ENCODE measurements around the gene EFCAB10.
A peak's percentile ranks its signal among the peaks of the same experiment; 100 is the strongest.

EFCAB10 gene

DNA sequence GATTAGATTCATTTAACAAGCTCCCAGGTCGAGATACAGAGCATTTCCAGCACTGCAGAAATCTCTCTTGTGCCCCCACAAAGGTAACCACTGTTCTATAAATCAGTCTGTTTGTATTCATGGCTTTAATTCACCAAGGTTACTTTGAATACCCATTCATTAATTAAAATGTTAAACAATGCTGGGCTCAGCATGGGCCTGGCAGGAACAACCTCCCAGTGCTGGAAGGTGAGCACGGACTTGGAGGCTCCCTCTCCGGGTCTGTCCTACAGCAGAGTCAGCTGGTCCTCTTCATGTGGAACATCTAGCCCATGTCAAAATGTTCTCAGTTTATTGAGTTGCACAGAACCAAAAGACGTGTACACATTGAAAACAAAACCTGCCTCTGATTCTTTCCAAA lies 15.6 kb upstream of the EFCAB10 start:
- no peak for DNase-seq (ENCODE audit: low read depth)

DNA sequence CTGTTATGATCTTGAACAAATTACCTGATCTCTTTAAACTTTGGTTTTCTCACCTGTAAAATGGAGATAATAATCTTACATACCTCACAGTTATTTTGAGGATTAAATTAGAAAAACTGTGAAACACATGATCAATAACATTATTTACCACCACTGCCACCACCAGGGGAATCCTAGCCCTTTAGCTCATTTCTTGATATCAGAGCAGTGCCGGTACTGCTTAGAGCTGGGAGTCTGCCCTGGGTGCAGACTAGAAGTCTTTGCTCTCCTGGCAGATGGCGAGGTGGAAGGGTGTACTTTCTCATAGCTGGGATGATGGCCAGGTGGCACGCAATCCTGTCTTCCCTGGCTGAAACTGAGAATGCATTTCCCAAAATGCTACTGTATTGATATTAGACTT lies 12.7 kb upstream of the EFCAB10 start:
- no peak for DNase-seq (ENCODE audit: low read depth)

DNA sequence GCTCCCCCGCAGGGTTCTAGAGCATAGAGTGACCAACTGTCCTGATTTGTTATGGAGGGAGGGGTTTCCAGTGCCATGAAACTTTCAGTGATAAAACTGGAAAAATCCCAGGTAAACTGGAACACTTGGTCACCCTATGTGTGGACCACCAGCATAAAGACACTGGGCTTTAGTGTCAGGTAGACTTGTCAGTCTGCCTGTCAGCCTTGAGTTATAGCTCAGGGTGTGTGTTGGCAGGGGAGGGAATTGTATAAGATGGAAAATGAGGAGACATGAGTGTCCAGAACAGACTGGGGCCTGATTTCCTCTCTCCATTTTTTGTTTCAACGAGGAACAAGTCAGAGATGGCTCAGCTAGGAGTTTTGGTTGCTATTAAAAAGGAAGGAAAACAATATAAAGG lies 10.2 kb upstream of the EFCAB10 start:
- DNase-seq (ENCODE audit: low read depth) = no peak

DNA sequence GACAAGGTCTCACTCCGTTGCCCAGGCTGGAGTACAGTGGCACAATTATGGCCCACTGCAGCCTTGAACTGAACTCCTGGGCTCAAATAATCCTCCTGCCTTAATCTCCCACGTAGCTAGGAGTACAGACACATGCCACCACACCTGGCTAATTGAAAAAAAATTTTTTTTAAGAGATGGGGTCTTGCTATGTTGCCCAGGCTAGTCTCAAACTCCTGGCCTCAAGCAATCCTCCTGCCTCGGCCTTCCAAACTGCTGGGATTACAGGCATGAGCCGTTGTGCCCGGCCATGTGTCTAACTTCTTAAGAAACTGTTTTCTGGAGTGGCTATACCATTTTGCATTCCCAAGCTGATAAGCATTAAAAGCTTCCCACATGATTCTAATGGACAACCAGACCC lies 9.5 kb upstream of the EFCAB10 start:
- no peak for DNase-seq (ENCODE audit: low read depth)

DNA sequence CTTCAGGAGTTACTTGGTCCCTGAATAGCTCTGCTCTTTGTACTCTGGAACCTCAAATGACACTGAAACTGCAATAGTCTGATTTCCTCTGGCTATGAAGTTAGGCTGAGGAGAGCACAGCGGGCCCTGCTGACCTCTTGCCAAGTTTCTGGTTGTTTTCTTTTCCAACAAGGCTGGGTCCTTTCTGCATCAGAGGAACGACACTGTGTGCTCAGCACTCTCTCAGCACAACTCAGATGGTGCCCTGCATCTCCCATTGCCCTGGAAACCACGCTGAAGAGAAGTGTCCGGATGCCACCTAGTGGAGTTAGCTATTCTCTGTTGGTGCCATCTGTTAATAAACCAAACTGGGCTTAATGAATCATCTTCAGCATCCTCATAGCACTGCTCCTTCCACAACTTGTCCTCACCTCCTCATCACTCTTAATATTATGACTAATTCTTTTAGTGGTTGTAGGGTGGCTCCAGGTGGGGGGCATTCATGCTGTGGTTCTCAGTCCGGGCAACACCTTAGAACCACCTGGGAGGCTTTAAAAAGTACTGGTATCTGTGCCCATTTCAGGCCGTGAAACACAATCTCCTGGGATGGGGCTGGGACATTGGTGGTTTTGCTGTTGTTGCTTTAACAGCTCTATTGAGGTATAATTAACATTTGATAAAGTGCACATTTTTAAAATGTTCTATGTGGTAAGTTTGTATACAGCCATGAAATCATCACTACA lies 8.2 kb upstream of the EFCAB10 start:
- DNase-seq (ENCODE audit: low read depth) = peak; percentile 87

DNA sequence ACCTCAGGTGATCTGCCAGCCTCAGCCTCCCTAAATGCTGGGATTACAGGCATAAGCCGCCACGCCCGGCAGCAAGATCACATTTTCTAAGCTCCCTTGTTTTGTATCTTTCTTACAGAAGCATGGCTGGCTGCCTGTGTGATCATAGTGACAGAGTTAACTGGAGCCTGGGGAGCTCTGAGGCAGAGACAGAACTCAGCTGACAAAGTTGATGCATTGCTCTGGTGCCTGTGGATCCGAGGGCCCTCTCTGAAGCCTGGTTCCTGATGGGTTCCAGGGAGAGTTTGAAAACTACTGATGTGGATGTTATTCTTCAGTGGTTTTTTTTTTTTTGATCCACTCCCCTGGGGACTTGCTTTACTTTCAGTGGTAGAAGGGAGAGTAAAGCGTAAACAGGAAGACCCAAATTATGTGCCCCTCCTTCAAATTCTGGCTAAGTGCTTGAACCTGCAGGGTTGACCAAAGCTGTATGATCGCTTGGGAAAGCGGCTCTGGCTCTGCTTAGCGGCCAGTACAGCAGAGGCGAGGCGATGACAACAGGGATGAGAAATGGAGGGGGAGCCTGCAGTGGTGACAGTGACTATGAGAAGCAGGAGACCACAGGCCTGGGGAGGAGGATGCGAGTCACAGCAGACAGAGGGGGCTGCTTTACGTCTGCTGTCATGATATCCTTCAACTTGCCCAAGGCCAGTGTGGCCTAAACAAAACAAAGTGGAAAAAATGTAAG lies 6.8 kb upstream of the EFCAB10 start:
- peak; percentile 53 for DNase-seq (ENCODE audit: low read depth)

DNA sequence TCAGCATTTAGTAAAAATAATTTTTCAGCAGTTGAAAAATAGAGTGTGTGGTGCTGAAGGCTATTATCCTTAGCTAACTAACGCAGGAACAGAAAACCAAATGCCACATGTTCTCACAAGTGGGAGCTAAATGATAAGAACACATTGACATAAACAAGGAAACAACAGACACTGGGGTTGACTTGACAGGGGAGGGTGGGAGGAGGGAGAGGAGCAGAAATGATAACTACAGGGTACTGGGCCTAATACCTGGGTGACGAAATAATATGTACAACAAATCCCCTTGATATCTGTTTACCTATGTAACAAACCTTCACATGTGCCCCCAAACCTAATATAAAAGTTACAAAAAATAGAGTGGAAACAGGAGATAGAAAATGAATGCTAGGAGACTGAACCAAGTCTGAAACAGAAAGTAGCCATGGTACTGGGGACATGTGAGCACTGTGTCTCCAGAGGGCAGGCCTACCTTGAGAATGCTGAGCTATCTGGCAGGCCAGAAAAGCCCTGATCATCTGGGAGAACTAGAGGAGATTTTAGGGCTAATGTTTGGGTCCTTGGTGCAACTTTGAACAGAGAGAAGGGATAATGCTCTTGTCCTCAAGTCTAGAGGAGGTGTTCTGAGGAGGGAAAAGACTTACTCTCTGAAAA lies 4.7 kb upstream of the EFCAB10 start:
- DNase-seq (ENCODE audit: low read depth) = no peak

DNA sequence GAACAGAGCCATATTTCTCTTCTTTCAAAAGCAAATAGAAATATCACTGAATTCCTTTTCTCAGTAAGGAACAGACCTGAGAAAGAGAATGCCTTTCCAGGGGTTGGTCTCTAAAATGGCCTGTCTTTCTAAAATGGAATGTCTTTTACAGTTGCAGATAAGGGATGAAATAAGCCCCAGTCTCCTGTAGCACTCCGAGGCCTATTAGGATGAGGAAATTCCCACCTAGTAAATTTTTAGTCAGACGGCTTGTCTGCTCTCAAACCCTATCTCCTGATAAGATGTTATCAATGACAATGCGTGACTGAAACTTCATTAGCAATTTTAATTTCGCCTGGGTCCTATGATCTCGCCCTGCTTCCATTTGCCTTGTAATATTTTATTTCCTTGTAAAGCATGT lies 2.9 kb upstream of the EFCAB10 start:
- no peak for DNase-seq (ENCODE audit: low read depth)

DNA sequence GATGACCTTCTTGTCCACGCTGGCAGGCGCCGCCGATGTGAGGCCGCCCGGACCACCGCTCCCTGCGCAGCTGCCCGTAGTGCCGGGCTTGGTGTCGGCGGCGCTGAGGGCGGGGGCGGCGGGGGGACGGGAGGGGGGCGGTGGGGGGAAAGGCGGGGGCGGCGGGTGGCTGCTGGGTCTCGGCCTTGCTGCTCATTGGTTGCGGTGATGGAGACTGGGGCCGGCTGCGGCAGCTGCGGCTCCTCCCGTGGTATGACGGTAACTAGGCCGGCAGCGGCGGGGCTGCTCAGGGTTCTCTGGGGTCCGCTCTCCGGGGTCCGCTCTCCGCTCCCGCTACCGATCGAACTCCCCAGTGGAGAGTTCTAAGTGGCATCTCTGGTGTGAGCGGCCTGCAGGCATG lies 1.8 kb upstream of the EFCAB10 start:
- no peak for DNase-seq (ENCODE audit: low read depth)

DNA sequence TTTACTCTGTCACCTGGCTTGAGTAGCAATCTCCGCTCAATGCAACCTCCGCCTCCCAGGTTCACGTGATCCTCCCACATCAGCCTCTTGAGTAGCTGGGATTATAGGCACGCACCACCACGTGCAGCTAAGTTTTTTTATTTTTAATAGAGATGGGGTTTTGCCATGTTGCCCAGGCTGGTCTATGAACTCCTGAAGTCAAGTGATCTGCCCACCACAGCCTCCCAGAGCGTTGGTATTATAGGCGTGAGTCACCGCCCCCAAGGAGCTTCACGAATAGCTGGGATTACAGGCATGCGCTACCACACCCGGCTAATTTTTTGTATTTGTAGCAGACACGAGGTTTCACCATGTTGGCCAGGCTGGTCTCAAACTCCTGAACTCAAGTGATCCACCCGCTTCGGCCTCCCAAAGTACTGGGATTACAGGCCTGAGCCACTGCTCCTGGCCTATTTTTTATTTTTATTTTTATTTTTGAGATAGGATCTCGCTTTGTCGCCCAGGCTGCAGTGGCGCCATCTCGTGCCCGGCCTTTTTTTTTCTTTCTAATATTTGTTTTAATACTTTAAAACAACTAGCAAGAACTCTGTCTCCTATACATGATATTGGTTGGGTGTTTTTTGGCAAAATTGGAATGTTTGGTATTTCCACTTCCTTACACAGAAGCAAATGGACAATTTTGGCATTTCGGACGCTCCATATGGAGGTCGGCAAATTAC lies 1.1 kb downstream of the EFCAB10 start:
- DNase-seq (ENCODE audit: low read depth) = peak; percentile 36

DNA sequence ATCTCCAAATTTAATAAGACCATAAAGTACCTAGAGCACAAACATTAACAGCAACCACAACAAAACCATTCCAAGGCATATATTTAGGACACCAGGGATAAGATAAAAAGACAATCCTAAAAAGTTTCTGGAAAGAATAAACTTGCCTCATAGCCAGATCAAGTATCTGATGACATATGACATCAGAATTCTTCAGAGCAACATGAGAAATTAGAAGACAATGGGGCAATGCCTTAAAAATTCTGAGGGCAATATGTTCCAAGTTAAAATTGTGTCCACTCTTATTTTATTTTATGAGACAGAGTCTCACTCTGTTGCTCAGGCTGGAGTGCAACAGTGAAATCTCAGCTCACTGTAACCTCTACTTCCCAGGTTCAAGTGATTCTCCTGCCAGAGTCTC lies 2.8 kb downstream of the EFCAB10 start:
- DNase-seq (ENCODE audit: low read depth) = peak; percentile 10

DNA sequence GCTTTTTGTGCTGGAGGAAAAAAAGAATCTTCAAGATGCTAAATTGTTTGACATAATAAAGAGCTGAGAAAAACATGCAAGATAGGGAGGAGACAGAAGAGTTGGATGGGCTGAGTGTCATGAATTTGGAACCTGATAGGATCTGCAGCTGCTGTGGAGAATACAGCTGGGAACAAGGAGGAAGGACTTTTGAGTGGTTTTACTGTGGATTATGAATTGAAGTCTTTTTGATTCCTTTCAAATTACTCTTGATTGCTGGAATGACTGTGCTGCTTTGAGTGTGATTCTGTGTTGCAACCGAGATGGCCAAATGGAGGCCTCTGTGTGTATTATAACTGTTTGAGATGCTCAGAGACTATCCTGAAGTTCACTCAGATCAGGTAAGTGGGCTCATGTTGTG lies 4.0 kb downstream of the EFCAB10 start:
- no peak for DNase-seq (ENCODE audit: low read depth)

DNA sequence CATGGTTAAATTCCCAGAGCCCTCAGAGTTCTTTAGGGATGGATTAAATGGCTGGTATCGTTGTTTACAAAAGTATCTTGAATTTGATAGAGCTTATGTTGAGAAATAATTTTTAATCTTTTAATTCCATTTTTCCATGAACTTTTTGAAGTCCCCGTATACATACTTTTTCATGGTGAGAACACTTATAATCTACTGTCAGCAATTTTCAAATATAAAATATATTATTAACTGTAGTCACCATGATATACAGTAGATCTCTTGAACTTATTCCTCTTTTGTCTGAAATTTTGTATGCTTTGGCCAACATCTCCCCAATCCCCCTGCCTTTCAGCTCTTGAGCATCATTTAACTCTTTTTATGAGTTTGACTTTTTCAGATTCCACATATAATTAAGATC lies 9.4 kb downstream of the EFCAB10 start:
- no peak for DNase-seq (ENCODE audit: low read depth)

DNA sequence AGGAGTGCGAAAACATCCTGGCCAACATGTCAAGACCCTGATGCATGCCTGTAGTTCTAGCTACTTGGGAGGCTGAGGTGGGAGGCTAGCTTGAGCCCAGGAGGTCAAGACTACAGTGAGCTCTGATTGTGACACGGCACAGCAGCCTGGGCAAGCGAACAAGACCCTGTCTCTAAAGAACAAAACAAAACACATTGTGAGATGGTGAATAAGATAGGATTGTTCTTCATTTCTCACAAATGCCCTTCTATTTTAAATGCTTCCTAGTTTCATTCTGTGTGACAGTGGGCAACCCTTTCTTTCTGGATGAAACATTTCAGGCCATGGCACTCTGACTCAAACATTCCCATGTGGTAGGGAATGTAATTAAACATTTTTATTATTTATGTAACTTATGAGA lies 13.5 kb downstream of the EFCAB10 start:
- DNase-seq (ENCODE audit: low read depth) = peak; percentile 11

DNA sequence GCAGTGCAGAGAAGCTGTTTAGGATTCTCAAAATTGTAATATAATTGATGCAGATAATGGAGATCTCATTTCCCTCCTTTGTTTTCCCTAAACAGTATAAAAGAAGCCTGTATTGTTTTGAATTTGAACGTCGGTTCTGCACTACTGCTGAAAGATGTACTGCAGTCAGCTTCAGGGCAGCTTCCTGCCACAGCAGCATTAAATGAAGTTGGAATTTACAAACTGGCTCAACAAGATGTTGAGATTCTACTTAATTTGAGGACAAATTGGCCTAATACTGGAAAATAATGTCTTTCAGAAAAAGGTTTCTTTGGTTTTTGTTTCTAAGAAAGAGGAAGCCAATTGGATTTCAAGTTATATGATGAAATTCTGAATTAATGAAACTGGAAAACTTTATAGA lies 14.3 kb downstream of the EFCAB10 start:
- DNase-seq (ENCODE audit: low read depth) = no peak

DNA sequence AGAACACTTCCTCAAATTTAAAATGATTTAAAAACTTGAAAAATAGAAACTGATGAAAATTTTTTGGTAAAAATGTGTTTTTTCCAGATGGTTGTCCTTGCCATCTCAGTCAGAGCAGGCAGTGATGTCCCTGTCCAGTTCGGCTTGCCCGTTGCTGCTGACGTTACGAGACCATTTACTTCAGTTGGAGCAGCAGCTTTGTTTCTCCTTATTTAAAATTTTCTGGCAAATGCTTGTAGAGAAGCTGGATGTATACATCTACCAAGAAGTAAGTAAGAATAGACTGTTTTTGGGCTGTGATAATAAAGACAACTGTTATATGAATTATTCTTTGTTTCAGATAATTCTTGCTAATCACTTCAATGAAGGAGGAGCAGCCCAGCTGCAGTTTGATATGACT lies 16.1 kb downstream of the EFCAB10 start:
- DNase-seq (ENCODE audit: low read depth) = no peak

DNA sequence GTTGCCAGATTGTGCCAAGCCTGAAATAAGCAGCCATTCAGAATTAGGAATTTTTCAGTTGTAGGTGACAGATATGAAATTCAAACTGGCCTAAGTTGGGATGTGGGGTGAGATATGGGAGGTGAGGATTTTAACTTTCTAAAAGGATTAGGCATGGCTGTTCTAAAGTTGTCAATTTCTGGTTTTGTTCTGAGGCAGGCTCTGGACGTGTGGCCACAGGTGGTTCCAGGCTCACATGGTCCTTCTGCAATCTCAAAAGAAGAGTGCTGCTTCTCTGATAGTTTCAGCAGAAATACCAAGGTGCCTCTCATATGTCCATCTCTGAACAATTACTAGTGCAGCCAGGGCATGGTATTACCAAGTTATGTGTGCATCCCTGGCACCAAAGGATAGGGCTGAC lies 21.4 kb downstream of the EFCAB10 start:
- no peak for DNase-seq (ENCODE audit: low read depth)

DNA sequence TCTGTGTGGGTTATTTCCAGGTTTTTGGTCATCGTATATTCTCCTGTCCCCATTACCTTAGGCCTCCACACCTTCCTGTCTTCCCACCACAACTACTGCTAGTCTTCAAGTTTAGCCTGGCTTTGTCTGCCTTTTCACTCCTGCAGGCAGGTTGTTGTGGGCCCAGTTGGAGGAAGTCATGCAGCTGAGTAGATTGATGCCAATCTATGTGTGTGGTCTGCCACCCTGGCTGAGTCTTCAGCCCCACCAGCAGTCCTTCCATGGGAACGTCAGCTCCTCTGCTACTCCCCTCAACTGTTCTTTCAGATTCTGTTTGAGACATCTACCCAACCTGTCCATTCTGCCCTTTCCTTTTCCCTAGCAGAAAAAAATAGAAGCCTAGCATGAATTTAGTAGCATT lies 43.0 kb downstream of the EFCAB10 start:
- DNase-seq (ENCODE audit: low read depth) = no peak

DNA sequence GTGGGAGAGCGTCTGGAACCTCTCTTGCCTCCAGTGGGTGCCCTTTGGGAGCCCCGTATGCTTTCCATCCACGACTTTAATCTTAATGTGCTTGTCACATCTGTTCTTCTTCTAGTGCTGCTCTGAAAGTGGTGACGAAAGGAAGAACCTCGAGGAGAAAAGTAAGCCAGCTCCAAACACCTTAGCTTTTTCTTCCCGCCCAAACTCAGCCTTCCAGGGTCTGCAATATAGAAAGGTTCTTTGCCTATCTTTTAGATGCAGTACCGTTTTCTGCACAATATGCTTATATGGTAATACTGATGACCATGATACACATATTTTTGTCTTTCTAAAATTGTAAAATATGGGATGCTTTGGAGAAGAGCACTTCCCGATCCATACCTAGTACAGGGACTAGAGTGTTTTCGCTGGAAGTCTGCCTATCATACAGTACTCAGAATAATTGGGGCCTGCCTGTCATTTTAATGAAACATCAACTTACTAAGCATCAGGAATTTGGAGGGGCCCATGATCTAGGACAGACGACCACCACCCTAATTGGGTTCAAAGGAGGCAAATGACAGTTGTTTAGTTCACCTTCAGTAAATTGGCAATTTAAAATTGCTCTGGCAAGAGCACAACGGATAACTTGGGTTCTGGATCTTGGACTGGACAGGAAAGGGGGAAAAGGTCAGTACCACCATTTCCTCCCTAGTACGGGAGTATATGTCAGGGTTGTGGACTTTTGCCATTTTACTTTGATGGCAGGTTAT lies 48.4 kb downstream of the EFCAB10 start:
- DNase-seq (ENCODE audit: low read depth) = peak; percentile 3

DNA sequence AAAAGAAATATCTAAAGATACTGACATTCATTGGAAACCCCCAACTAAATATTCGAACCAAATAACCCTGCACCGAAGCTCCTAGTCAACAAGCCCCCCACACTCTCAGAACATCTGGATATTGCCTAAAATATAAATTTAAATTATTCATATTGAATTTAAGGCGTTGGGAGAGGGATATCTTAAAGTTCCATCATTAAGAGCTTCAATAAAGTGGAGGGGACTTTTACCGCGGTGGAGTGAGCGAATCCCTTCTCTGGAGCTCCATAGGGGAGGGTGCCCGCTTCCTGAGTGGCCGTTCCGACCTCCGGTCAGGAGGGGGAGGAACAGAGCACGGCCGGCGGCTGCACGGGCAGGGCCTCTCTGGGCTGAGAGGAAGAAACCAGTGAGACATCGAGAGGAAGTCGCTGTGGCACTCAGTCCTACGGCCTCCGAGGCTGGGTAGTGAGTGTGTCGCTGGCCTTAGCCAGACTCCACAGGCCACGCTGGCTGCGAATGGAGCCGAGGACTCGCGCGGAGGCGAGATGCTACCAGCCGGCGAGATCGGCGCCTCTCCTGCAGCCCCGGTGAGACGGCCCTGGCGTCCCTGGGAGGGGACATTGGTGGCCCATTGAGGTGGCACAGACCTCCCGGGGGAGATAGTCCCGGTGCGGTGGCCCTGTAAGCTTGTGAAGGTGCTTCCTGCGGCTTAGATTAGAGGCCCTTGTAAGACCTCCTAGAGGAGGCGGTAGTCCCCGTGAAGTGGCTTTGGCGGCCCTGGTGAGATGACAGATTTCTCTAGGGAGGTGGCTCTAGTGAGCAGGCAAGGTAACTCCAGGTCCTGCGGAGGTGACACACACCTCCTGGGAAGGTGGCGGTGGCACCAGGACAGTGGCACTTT lies 49.3 kb downstream of the EFCAB10 start, which contains the start of gene RINT1:
Gene RINT1, plus strand, starts transcription at position 410 of the 880 bp plus-strand sequence. Its CDS starts 115 bp downstream, at position 525.
- DNase-seq (ENCODE audit: low read depth) = peak; percentile 93

DNA sequence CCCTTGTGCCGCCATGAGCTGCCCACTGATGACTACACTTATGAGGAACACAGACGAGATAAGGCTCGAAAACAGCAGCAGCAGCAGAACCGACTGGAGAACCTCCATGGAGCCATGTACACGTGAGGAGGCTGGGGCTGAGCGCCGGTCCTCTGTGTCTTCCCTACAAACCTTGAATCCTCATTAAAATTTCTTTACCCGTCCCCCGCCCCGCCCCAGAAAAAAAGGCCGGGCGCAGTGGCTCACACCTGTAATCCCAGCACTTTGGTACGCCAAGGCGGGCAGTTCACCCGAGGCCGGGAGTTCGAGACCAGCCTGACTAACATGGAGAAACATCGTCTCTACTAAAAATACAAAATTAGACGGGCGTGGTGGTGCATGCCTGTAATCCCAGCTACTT lies 50.7 kb downstream of the EFCAB10 start:
- no peak for DNase-seq (ENCODE audit: low read depth)

All from EH (cell line).